Pons (tissue), 1 donor: ENCODE results near the gene NCEH1.
"Not testable (repeated sequence)": the region's sequence is repeated elsewhere in the genome, so short reads cannot be mapped to it uniquely, and the experiment has no call there.

ENCODE experiments used
- DNase-seq: peaks from one replicate; pipeline ENCODE4 v3.0.0-alpha.2; 2016; ENCODE audit warnings: low spot score

The NCEH1 gene

GRCh38 chr3:172612871-172613678, 97.8 kb downstream of the NCEH1 start:
- DNase-seq, result no peak

- DNase-seq, result no peak
Measured at GRCh38 chr3:172609750-172610149, 101.1 kb downstream of the NCEH1 start.

DNA sequence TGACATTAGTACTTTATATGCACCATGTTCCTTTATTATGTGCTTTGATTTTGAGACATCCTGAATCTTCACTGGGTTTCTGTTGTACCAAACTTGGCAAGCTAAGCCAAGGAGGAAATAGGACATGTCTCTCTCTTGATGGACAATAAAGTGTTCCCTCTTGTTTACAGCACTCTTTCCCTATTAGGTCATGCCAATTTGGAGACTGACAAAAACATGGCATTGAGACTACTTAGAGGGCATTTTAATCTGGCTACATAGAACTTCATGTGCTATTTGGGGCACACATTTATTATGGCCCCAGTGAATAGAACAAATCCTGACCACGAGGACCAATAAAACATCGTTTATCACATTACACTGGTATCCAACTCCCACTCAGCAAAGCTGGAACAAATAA, 102.3 kb downstream of the NCEH1 start:
- no peak for DNase-seq

DNA sequence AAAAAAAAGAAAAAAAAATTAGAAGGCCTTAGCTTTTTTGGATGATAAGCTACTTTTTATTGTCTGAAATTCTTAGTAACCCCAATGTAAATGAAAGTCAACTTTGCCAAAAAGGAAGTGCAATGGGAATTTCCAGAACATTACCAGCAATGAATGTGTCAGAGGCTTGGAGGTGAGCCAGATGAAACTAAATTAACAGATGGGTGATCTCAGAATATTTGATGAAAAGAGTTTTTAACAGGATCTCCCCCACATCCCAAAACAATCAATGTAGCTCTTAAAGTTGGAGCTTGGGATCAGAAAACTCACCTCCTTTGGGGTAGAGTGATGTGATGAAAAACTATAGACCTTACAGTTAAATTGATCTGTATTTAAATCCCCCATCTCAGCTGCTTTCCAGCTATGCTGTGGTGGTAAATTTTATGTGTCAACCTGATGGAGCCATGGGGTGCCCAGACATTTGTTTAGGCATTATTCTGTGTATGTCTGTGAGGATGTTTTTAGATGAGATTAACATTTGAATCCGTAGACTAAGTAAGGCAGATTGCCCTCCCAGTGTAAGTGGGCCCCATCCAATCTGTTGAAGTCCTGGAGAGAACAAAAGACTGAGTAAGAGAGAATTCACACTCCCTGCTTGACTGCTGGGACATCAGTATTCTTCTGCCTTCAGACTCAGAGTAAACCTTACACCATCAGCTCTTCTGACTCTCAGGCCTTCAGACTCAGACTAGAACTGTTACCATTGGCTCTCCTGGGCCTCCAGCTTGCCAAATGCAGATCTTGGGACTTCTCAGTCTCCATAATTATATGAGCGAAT, 103.4 kb downstream of the NCEH1 start:
- no peak for DNase-seq

- DNase-seq, result no peak
Measured at GRCh38 chr3:172606021-172606420, 104.8 kb downstream of the NCEH1 start.

DNA sequence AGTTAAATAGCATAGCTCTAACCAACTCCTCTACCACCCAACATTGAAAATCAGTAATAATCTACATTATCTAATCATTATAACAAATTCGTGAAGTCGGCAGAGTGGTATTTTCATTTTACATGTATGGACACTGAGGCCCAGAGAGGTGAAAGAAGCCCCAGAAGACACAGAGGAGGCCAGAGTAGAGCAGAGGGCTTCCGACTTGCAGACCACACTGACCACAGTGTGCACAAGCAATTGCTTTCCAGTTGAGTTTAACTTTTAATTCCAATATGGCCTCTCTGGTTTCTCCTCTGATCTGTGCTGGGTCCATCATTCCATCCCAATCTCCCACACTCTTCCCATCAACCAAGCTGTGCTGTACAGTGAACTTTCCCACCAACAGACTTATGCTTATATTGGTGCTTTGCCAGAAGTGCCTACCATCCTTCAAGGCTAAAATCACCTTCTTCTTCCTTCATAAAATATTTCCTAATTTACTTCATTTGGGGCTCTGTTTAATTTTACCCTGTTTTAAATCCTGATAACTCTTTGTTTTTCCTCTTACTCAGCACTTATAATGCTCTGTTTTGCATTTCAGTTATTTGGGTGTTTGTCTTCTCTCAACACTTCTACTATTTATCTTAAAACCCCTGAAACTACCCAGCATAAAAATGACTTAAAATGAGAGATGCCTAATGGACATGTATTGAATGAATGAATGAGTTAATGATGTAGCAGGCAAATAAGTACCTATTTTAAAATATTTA, 105.8 kb downstream of the NCEH1 start:
- DNase-seq, result no peak

- no peak for DNase-seq
Measured at GRCh38 chr3:172601066-172601832, 109.6 kb downstream of the NCEH1 start.

DNA sequence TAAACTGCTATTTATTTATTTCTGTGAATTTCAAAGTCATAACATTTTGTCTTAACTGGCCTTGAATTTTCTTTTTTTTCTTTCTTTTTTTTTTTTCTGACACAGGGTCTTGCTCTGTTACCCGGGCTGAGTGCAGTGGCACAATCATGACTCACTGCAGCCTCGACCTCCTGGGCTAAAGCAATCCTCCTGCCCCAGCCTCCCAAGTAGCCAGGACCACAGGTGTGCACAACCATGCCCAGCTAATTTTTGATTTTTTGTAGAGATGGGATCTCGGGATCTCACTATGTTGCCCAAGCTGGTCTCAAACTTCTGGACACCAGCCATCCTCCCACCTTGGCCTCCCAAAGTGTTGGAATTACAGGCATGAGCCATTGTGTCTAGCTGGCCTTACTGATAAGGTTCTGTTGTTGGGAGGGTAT, 110.2 kb downstream of the NCEH1 start:
- no peak for DNase-seq

DNA sequence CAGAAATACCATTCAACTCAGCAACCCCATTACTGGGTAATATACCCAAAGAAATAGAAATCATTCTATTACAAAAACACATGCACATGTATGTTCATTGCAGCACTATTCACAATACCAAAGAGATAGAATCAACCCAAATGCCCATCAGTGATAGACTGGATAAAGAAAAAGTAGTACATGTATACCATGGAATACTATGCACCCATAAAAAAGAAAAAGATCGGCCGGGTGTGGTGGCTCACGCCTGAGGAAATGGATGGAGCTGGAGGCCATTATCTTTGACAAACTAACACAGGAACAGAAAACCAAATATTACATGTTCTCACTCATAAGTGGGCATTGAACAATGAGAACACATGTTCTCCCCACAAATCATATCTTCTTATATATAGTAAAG, 112.0 kb downstream of the NCEH1 start:
- no peak for DNase-seq

DNA sequence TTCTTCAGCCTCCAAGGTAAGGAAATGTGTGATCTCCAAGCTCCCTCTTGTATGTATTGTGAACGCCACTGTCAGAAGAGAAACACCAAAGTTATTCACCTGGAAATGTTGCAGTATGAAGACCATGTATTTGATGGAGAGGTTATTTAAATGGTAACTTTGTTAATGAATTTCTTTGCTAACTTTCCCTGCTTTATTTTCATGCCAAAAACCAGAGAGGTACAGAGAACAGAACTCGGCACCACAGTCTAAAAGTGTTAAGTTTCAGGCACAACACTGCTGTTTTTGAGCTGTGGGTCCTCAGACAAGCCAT, 114.5 kb downstream of the NCEH1 start:
- no peak for DNase-seq

DNA sequence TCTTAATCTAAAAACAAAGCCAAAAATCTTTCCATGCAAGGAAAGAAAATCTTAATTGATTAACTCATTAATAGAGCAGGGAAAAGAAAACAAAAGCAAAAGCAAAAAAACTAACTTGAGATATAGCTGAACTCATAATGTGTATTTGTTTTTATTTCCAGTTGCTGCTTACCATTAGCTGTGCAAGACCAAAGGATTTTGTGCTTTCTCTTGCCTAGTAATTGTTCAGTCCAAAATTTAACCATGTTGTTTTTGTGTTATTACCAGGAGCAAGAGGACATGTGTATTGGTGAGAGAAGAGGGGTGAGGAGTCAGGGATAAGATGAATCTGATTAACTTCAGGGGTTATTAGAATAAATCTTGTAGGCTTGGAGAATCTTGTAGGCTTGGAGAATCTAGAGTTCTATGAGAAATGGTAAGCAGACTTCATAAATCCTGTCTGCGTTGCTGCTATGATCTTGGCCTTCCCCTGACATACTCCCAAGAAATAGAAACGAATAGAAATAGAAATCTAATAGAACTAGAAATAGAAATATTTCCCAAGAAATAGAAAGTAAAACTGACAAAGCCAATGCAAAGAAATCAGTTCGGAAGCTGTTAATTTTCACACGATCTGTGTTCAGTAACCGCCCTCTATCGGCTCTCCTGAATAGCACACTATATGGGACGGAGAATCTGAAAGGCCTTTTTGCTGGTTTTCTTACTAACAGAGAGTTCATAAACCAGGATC, 115.0 kb downstream of the NCEH1 start:
- peak; percentile 75 for DNase-seq

DNA sequence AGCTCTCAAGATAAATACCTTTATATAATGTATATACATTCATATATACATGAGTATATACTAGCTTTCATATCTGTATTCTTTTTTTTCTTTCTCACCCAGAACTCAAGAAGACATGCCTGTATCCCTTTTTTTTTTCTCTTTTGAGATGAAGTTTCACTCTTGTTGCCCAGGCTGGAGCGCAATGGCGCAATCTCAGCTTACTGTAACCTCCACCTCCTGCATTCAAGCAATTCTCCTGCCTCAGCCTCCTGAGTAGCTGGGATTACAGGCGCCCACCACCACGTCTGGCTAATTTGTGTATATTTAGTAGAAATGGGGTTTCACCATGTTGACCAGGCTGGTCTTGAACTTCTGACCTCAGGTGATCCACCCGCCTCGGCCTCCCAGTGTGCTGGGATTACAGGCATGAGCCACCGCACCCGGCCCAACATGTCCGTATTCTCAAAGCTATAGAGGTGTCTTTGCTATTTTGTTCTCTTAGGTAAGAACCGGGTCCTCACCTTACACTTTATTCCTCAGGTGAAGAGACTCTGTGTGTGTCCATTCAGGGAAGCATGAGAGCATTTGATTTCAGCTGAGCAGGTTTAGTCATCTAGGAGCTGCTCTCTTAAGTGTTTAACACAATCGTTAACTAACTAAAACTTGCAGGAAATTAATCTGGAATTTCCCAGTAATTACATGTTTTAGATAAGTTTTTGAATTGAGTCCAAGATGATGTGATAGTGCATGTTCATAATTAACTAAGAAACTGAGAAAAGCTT, 115.8 kb downstream of the NCEH1 start:
- not testable (repeated sequence) for DNase-seq

DNA sequence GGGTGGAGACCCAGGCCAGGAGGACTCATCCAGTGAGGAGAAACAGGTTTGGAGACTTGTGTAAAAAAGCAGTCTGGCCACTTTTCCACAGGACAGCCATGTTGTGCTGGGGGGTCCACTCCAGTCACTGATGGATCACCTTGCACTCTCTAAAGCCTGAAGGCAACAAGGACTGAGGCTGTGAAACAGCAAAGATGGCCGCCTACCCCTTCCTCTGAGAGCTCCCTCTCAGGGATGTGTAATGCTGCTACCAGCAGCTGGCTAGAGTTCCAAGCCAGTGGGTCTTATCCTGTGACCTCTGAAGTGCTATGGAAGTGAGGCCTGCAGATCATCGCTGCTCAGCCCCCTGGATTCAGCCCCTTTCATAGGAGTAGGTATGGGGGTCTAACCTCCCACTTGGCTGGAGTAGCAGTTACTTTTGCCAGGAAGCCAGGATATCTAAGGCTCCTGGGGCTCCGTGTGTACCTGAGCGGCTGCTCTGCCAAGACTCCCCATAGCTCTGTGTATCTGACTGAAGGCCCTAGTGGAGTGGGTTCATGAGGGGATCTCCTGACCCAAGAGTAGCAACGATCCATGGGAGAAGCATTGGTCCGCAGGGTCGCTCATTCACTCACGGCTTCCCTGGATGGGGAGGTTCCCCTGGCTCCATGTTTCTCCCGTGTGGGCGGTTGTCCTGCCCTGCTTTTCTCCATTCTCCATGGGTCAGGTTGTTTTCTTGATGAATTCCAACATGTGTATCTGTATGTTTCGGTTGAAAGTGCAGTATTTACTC, 117.8 kb downstream of the NCEH1 start:
- DNase-seq, result no peak

GRCh38 chr3:172591876-172592771, 118.7 kb downstream of the NCEH1 start:
- DNase-seq, result no peak

DNA sequence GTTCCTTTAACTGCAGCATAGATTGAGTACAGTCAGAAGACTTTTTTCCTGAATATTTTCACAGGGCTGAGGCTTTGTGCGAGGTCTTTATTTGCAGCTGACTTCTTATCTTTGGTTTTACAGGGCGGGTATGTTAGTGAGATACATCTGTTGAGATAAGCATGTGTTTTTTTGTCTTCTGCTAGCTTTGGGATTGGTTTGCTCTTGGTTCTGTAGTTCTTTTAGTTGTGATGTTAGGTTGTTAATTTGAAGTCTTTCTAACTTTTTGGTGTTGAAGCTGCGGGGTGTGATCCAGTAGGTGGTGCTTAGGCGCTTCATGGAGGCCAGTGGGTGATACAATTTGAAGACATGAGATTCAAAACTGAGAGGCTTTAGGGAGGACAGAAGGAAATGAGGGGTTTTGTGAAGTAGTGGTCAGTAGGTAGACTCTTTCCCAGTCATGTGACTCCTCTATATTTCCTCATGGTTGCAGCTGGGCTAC, 119.7 kb downstream of the NCEH1 start:
- DNase-seq, result no peak

DNA sequence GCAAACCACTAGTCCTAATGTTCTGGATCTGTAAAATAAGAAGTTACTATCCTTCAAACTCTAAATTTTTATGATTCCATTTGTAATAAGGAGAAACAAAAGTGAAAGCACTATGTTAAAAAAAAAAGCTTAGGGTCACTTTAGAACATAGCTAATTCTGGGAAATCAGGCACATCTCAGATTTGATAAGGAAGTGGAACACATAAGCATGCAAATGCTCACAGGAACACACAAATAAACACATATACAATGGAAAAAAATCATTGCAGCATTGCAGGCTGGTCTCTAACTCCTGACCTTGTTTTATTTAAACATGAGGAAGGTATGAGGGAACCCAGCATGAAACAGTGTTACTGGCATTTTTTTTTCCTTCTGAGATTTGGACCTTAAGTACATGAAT, 124.4 kb downstream of the NCEH1 start:
- DNase-seq, result no peak

- DNase-seq, result no peak
Measured at GRCh38 chr3:172585954-172586353, 124.9 kb downstream of the NCEH1 start.

GRCh38 chr3:172582712-172583111, 128.2 kb downstream of the NCEH1 start:
- DNase-seq, result no peak

GRCh38 chr3:172581757-172582166, 129.1 kb downstream of the NCEH1 start:
- DNase-seq, result no peak
